SK-N-SH treated with all-trans-retinoic acid at 6 μM for 48 hours (cell line): ENCODE data around the gene CLINT1.

ENCODE experiments used
- ARNTL ChIP-seq: fragments of 450-650 bp; formaldehyde crosslinking; IDR thresholded peaks from 2 replicates; pipeline ENCODE4 v1.5.0; 2020; ENCODE audit warnings: low read depth, mild to moderate bottlenecking, moderate library complexity, borderline replicate concordance
- BACH2 ChIP-seq: fragments of 250-450 bp; sonication (Bioruptor Pico); IDR thresholded peaks from 2 replicates; pipeline ENCODE4 v1.9.0; 2021; ENCODE audit warnings: mild to moderate bottlenecking, borderline replicate concordance
- ISL1 ChIP-seq: fragments of 250-450 bp; sonication (Bioruptor Pico); IDR thresholded peaks from 2 replicates; pipeline ENCODE4 v2.1.2; 2022; ENCODE audit warnings: mild to moderate bottlenecking, moderate library complexity
- OSR1 ChIP-seq: fragments of 250-450 bp; sonication (Bioruptor Pico); IDR thresholded peaks from 2 replicates; pipeline ENCODE4 v1.8.0; 2022; ENCODE audit warnings: moderate library complexity, mild to moderate bottlenecking, inconsistent platforms
- TCF4 ChIP-seq: fragments of 250-450 bp; sonication (Bioruptor Pico); IDR thresholded peaks from 2 replicates; pipeline ENCODE4 v1.8.0; 2021; ENCODE audit warnings: mild to moderate bottlenecking, moderate library complexity, borderline replicate concordance
- ZFP30 ChIP-seq: fragments of 450-650 bp; formaldehyde crosslinking; IDR thresholded peaks from 2 replicates; pipeline ENCODE4 v1.5.0; 2022; ENCODE audit warnings: mild to moderate bottlenecking, moderate library complexity
- TF ChIP-seq, protein P1 (sequence below): fragments of 250-450 bp; sonication (Bioruptor Pico); IDR thresholded peaks from 2 replicates; pipeline ENCODE4 v1.8.0; 2020; ENCODE audit warnings: mild to moderate bottlenecking, moderate library complexity, borderline replicate concordance

DNA sequence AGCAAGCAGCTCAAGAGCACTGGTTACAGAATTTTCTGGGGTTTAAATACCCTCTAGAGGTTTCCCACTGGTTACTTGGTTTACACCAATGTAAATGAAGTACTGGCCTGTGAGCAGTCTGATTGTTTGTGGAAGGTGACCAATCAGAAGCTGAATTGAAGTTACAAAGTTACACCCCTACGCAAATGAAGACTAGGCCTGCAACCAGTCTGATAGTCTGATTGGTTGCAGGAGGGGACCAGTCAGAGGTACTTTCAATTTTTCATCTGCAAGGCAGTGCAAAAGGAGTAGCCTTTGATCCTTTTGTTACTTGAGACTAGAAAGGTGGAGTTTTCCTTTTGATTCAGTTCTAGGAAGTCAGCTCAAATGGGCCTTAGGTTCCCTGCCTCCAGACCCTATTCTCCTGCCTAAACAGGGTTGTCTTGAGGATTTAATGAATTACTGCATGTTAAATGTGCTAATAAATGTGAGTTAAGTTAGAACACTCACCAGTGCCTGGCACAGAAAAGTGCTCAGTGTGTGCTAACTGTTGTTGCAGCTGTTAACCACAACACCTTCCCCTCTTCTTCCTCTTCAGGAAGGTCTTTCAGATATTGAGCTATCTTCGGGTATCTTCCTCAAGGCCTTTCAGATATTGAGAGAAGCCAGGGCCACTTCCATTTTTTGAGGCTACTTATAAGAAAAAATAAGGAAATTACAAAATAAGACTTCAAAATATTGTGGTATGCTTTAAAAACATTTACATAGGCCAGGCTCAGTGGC is 32.1 kb upstream of the CLINT1 start:
- TF ChIP-seq ZFP30 (CRISPR knock-in tag) (no peak), ISL1 (CRISPR knock-in tag) (no peak), BACH2 (no peak), TCF4 (no peak), ARNTL (CRISPR knock-in tag) (no peak), OSR1 (CRISPR knock-in tag) (no peak)
- TF ChIP-seq, protein P1, sequence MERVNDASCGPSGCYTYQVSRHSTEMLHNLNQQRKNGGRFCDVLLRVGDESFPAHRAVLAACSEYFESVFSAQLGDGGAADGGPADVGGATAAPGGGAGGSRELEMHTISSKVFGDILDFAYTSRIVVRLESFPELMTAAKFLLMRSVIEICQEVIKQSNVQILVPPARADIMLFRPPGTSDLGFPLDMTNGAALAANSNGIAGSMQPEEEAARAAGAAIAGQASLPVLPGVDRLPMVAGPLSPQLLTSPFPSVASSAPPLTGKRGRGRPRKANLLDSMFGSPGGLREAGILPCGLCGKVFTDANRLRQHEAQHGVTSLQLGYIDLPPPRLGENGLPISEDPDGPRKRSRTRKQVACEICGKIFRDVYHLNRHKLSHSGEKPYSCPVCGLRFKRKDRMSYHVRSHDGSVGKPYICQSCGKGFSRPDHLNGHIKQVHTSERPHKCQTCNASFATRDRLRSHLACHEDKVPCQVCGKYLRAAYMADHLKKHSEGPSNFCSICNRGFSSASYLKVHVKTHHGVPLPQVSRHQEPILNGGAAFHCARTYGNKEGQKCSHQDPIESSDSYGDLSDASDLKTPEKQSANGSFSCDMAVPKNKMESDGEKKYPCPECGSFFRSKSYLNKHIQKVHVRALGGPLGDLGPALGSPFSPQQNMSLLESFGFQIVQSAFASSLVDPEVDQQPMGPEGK, result no peak
